HG02759 (cell line): ENCODE measurements around the gene KIAA1217.

Source experiments
- ATAC-seq: cut with Tn5 transposase; IDR thresholded peaks from one replicate; pipeline ENCODE4 v1.9.1; 2021; ENCODE audit warnings: mild to moderate bottlenecking, moderate library complexity; ENCODE audit not compliant: unreplicated experiment

The KIAA1217 gene

GRCh38 chr10:24360282-24361127 lies 151.6 kb downstream of the KIAA1217 start:
- peak; percentile 92 for ATAC-seq

GRCh38 chr10:24363070-24363469 lies 154.1 kb downstream of the KIAA1217 start:
- no peak for ATAC-seq

DNA sequence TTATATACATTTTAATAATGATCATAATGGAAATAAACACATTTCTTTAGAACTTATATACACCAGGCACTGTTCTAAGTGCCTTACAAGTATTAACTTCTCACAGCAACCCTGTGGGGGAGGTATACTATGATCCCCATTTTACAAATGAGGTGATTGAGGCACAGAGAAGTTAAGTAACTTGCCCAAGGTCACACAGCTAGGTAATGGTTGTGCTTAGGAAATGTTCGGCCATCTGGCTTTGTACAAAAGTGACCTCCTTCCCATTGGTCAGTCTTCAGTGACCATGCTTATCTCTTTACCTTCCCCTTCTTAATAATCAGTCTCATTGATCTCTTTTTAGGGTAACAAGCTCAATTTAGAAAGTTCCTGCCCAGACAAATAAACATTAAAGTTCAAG lies 158.8 kb downstream of the KIAA1217 start:
- ATAC-seq: no peak

DNA sequence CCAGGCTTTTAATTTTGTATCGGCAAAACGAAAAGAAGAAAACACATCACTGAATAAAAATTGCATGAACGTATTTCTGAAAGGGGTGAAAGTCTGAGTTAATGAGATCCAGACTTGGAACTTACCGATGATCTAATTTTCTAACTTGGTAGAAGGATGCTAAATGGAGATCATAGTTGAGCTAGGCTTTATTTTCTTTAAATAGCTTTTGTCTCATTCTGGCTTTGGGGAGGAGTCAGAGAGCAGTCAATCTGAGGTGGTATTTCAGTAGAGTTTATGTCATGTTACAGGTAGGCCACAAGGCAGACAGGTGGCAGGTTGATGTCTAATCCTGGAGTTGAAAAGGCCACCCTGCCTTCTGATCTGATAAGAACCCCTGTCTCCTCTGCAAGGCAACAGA lies 161.9 kb downstream of the KIAA1217 start:
- ATAC-seq: no peak

DNA sequence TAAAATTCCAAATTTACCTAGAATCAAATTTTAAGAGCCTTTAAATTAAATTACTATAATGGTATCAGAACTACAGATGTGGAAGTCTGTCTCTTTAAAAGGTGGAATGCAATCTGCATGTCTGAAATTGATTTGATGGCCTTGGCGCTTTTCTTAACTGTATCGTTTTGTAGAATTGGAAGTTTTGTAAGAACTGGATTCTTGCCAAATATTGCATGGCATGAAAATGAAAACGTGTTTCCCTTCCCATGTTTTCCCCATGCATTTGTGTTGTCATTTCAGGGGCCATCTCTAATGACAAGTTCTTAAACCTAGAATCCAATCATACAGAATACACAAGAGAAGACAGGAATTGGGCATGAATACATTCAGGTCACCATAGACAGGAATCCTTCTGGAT lies 162.5 kb downstream of the KIAA1217 start:
- no peak for ATAC-seq

GRCh38 chr10:24374134-24374915 lies 165.4 kb downstream of the KIAA1217 start:
- no peak for ATAC-seq

GRCh38 chr10:24375510-24375909 lies 166.6 kb downstream of the KIAA1217 start:
- ATAC-seq: no peak

DNA sequence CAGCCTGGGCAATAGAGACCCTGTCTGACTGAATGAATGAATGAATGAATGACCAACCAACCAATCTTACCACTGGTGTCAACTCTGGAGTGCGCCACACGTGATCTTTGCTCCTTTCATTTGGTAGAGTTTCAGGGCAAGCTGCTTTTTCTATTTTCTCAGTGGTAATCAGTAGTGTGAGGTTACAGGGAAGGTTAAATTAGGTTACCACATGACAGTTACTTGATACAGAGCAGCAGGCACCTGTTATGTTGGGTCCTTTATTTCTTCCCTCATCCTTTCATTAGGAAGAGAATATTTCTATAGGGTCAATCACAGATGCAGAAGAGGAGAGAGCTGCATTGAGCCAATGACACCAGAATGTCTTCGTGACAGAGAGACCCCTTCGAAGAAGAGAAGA lies 167.8 kb downstream of the KIAA1217 start:
- no peak for ATAC-seq

DNA sequence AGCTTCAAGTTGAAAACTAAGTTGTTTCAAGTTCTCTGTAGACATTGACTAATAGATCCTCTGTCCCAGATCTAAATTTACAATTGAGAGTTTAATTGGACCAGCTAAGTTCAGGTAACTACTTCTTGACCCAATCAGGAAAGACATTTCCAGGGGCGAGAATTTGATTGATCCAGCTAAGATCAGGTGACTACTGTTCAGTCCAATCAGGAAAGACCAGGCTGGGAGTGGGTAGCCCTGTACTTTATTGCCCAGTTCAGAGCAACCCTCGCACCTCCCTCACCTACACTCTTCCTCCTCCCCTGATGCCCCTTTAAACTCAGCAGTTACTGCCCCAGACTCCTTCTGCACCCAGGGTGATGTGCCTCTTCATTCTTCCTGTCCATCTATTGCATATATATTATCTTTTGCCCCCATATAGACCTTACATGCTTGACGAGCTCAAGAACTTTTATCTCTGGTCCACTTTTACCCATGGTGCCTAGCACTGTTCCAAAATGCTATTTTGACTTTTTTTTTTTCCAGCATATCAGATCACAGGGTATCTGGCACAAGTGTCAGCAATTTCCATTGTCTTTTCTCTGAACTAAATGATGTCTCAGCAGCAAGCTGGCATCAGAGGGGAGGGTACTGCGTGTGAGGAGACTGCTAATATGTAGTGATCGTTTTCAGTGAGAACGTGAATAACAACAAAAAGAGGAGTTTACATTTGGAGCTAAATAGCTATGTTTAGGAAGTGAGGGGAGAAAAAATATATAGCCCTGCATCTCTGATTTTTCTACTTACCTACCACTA lies 169.4 kb downstream of the KIAA1217 start:
- no peak for ATAC-seq

DNA sequence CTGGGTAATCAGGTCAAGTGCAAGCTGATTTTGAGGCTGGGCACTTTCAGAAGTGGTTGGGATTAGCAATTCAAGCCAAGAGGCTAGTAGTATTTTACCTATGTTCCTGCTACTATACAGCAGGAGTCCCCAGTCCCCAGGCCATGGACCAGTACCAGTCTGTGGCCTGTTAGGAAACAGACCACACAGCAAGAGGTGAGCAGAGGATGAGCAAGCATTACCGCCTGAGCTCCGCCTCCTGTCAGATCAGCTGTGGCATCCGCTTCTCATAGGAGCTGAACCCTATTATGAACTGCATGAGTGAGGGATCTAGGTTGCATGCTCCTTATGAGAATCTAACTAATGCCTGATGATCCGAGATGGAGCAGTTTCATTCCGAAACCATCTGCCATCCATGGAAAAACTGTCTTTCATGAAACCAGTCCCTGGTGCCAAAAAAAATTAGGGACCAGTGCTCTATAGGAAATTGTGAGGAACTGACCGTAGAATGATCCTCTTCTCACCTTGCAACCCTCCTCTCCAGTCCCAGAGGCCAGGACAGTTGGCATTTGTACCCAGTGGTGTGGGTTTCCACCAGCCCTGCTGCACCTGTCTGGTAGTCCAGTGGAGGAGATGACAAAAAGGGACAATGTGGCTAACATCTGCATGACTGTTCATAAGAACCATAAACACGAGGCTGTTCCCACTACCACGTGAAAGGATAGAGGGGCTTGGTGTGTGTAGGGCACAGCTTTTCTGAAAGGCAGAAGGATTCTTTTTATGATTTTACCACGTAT lies 172.5 kb downstream of the KIAA1217 start:
- ATAC-seq: no peak

GRCh38 chr10:24382045-24382444 lies 173.1 kb downstream of the KIAA1217 start:
- no peak for ATAC-seq

DNA sequence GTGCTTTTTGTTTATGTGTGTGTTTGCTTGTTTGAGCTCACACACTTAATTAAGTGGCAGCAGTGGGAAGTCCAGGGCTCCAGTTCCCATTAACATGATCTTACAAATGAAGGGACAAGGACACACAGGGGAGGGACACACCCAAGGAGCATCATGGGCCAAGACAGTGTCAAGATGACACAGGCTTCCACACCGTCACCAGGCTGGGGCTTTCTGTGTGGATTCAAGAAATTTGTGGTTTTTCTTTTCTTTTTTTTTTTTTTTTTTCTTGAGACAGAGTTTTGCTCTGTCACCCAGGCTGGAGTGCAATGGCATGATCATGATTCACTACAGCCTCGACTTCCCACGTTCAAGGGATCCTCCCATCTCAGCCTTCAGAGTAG lies 173.6 kb downstream of the KIAA1217 start:
- ATAC-seq: peak; percentile 12

DNA sequence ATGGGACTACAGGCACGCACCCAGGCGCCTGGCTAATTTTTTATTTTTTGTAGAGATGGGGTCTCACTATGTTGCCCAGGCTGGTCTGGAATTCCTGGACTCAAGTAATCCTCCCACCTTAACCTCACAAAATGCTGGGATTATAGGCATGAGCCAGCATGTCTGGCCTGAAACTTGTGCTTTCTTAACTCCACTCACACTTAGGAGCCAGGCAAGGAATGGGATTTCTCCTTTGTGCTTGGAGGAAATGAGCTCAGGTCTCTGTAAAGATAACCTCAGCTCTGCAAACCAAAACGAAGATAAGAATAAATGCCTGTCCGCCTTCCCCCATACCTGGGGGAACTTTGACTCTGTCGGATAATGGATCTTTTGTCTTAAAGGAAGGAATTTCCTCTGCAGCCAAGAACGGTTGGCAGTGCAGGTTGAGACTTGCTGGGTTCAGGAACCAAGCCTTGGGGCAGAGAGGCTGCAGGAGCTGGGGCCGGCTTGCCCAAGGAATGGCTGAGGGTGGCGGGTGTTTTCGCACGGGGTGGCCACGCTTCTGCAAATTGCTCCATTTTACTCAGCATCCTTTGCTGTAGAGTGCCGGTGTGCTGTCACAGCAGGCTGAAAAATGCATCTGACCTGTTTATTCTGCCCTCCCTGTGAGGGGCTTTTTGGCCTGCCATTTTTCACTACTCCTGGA lies 174.2 kb downstream of the KIAA1217 start:
- peak; percentile 61 for ATAC-seq

- ATAC-seq: peak; percentile 86
Observed at GRCh38 chr10:24383681-24384106, 174.8 kb downstream of the KIAA1217 start.

DNA sequence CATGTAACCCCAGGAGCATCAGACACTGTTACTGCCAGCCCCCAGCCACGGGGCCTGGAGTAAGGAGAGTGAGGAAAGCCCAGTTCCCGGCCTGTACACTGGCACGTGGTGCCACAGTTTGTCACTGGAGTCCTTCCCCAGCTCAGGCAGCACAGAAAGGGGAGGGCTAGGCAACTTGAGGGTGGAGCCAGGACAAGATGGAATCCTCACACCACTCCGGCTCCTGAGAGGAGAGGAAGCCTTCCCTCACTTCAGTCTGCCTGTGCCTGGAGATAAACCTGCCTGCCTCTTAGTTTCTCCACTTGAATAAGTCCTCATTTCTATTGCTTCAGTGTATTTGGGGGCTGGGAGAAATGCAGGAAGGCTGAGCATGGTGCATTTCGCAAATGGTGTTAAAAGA lies 176.0 kb downstream of the KIAA1217 start:
- ATAC-seq: no peak

DNA sequence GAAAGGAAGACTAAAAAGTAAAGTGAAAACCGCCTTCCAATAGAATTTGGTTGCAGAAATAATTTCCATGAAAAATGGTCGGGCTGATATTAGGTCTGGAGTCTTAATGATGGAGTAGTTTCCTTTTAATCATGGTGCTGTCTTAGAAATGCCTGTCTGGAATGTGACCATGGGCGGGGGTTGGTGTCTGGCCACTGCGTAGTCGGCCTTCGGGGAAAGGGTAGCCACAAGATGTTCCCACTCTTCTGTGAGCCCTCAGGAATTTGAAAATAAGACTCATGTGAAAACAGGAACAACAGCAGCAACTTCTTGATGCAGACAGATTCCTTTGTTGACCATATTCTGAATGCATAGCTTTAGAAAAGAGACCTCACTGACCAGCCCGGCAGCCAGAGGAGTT lies 176.8 kb downstream of the KIAA1217 start:
- no peak for ATAC-seq

GRCh38 chr10:24390146-24390700 lies 181.3 kb downstream of the KIAA1217 start:
- no peak for ATAC-seq

GRCh38 chr10:24390746-24391145 lies 181.8 kb downstream of the KIAA1217 start:
- no peak for ATAC-seq

- no peak for ATAC-seq
Observed at GRCh38 chr10:24393201-24393600, 184.3 kb downstream of the KIAA1217 start.
